GOT3 (cell line): Measurements from ENCODE around the gene SGO2.
"Not testable (repeated sequence)": the region's sequence is repeated elsewhere in the genome, so short reads cannot be mapped to it uniquely, and the experiment has no call there.

ENCODE experiments used
- DNase-seq: peaks from one replicate; lab custom pipeline; 2025; ENCODE audit warnings: mixed read lengths; lab: John Stamatoyannopoulos, UW

Gene SGO2

DNA sequence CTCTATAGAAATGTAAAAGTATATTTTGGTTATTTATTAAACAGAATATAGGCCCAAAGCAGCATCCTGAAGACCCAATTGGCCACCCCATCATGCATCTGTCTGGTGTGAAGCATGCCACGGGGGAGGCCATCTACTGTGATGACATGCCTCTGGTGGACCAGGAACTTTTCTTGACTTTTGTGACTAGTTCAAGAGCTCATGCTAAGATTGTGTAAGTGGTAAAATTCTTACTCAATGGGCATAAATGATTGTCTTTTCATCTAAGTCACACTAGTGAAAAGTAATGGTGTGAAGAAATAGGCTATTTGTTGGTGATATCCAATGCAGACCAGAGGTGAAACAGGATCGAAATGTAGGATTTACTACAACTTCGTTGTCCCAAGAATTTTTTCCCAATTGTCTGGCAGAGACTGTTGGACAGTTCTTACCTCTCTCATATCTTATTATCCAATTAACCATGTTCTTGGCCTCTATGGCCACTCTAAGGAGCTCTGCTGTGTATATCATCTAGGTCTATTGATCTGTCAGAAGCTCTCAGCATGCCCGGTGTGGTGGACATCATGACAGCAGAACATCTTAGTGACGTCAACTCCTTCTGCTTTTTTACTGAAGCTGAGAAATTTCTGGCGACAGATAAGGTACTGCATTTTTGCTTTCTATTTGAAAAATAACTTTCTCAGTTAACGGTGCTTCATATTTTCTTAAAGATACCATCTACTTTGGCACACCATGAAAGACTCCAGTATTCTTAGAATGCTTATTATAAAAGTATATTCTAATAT, 94.8 kb downstream of the SGO2 start:
- DNase-seq, result no peak

- DNase-seq, result no peak
These were observed 96.1 kb downstream of the SGO2 start for GRCh38 chr2:200622106-200622505.

- no peak for DNase-seq
These were observed 98.0 kb downstream of the SGO2 start for GRCh38 chr2:200624026-200624425.

DNA sequence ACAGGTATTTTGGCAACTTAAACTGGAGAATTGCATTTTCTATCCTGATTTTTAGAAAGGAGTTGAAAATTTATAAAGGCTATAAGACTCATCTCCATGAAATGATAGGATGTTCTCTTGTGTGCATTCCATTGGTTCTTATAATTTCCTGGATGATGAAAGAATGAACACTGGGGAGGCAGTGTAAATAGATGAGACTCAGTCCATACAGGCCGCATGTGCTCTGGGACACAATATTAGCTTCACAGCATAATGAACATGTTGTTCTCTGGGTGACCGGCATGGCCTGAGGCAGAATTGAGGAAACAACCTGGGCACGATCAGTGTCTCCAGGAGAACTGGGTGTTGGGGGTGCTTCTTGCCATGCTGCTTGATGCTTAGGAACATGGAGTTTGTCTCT, 98.7 kb downstream of the SGO2 start:
- DNase-seq, result no peak

DNA sequence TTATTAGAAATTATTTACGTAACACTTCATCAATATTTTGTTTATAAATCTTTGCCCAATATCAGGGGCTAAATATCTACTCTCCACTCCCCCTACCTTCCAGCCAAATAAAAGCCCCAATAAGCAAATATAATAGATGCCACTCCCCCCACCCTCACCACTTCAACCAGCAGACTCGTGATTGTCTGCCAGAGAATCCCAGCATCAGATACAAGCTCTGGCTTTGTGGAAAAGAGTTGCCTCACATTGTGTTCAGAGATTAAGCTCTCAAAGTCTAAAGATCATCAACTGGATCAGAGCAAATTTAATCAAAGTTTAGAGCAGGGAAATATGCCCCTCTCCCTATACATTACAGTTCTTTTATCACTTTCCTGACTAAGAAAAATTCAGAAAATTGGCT, 99.3 kb downstream of the SGO2 start:
- DNase-seq, result no peak

- no peak for DNase-seq
These were observed 100.0 kb downstream of the SGO2 start for GRCh38 chr2:200625958-200626363.

GRCh38 chr2:200627110-200627770, 101.2 kb downstream of the SGO2 start:
- DNase-seq, result no peak

DNA sequence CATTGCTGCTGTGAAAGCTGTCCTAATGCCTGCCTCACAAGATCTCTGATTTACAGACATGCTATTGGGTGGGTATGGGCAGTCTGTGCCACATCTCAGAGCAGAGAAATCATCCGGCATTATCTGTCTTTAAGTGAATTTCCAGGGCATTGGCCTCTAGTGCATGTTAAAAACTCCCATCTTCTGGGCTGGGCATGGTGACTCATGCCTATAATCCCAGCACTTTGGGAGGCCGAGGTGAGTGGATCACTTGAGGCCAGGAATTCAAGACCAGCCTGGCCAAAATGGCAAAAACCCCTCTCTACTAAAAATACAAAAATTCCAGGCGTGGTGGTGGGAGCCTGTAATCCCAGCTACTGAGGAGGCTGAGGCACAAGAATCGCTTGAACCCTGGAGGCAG, 102.5 kb downstream of the SGO2 start:
- not testable (repeated sequence) for DNase-seq

GRCh38 chr2:200631287-200631686, 105.3 kb downstream of the SGO2 start:
- DNase-seq, result no peak
